Thyroid gland (tissue), 4 donors: ENCODE measurements around the gene LSP1.

Source experiments
- CTCF ChIP-seq, 6 experiments: fragments of 200-600 bp in 3 of 6; fragments of 450-650 bp in 3 of 6; sonication (generic) in 3 of 6; IDR thresholded peaks; one replicate each; pipeline ENCODE4 v1.5.1; 2016 to 2019; ENCODE audit warnings: antibody characterized with exemption in 6 of 6, mild to moderate bottlenecking in 2 of 6, inconsistent platforms in 1 of 6, moderate library complexity in 1 of 6
- POLR2A ChIP-seq, 2 donors: fragments of 450-650 bp; IDR thresholded peaks; one replicate each; pipeline ENCODE4 v1.6.1; 2017; ENCODE audit warnings: antibody characterized with exemption in 2 of 2, mild to moderate bottlenecking in 2 of 2, moderate library complexity in 1 of 2

- TF ChIP-seq CTCF (IDR thresholded peaks at IDR 0.05) (no peak), POLR2A (IDR thresholded peaks at IDR 0.05) (no peak)
Measured at GRCh38 chr11:1844221-1845094, 8.4 kb upstream of the LSP1 start.
